ENCODE results near the gene TAOK3. TPM values are rescaled to one million over a fixed set of nuclear protein-coding genes. Genes with fewer than 3 reads are reported as not detected.

TAOK3 gene
- total and polyA plus RNA-seq, 2 of the 8 experiments (the other 6 are each of a cell fraction or from before 2014, with no cell fraction given), result 5.2 to 9.3 TPM

GRCh38 chr12:118372541-118373495, at the start of gene TAOK3 (continued):
- no peak for TF ChIP-seq USF2 (IDR thresholded peaks at IDR 0.05; ENCODE audit: low read length)
- TF ChIP-seq ATF2 (IDR thresholded peaks at IDR 0.05; ENCODE audit: low read length), result no peak
- no peak for TF ChIP-seq CHD2 (IDR thresholded peaks at IDR 0.05; ENCODE audit: low read length)
- no peak for TF ChIP-seq CBX8 (IDR thresholded peaks at IDR 0.05; ENCODE audit: borderline replicate concordance, low read depth, low read length)
- no peak for TF ChIP-seq KDM5A (IDR thresholded peaks at IDR 0.05; ENCODE audit: low read length)
- peak; percentile 56; the same call in 1 of the 2 replicates for TF ChIP-seq BACH1 (IDR thresholded peaks at IDR 0.05; ENCODE audit: low read length)
- 0 out of 3 replicates have a peak, but pooled peaks of 1 of the 2 experiments have one; percentile 3 for TF ChIP-seq EP300 (IDR thresholded peaks at IDR 0.05; ENCODE audit: borderline replicate concordance in 1 of 2, low read depth in 2 of 2, low read length in 2 of 2)
- TF ChIP-seq RNF2 (IDR thresholded peaks at IDR 0.05; ENCODE audit: borderline replicate concordance, low read depth, low read length, missing control alignments, poor library complexity, severe bottlenecking), result no peak
- peak; percentile 79 for TF ChIP-seq TBP (IDR thresholded peaks at IDR 0.05; ENCODE audit: low read depth, low read length)
- no peak for TF ChIP-seq NRF1 (IDR thresholded peaks at IDR 0.05; ENCODE audit: low read depth, low read length)
- peak; percentile 17; the same call in 1 of the 2 replicates for TF ChIP-seq MAX (IDR thresholded peaks at IDR 0.05)
- TF ChIP-seq SRF (IDR thresholded peaks at IDR 0.05; ENCODE audit: low read depth, low read length), result peak; percentile 95
- no peak for TF ChIP-seq CBX5 (IDR thresholded peaks at IDR 0.05; ENCODE audit: low read depth, low read length)
- peak; percentile 21; the same call in 1 of the 2 replicates for TF ChIP-seq CREB1 (IDR thresholded peaks at IDR 0.05)
- no peak for TF ChIP-seq SP2 (IDR thresholded peaks at IDR 0.05; ENCODE audit: low read length)
- TF ChIP-seq CHD1 (IDR thresholded peaks at IDR 0.05; ENCODE audit: low read depth, low read length), result no peak
- TF ChIP-seq TEAD4 (IDR thresholded peaks at IDR 0.05; ENCODE audit: low read depth, low read length), result no peak
- peak; percentile 95 for TF ChIP-seq SP4 (IDR thresholded peaks at IDR 0.05; ENCODE audit: low read length)
- no peak for TF ChIP-seq BCL11A (IDR thresholded peaks at IDR 0.05; ENCODE audit: low read depth in 2 of 2, low read length in 2 of 2)
